BJ (cell line): ENCODE data around the gene SNRNP35. TPM values are rescaled to one million over a fixed set of nuclear protein-coding genes. Genes with fewer than 3 reads are reported as not detected.
"Not testable (repeated sequence)": the region's sequence is repeated elsewhere in the genome, so short reads cannot be mapped to it uniquely, and the experiment has no call there.

Experiments
- CTCF ChIA-PET: fragments of 350-600 bp; formaldehyde crosslinking; extraction: SDS; loops from one replicate; lab custom pipeline; 2021; ENCODE audit warnings: antibody characterized with exemption, inconsistent platforms; lab: Yijun Ruan, JAX
- POLR2A ChIA-PET: fragments of 300-600 bp; sonication (Branson Sonifier 250); formaldehyde crosslinking; extraction: SDS; loops from one replicate; lab custom pipeline; 2021; ENCODE audit warnings: antibody characterized with exemption; lab: Charles Lee
- DNase-seq: peaks from one replicate; pipeline ENCODE4 v3.0.0-alpha.2; 2011; ENCODE audit warnings: low read depth
- H3K27me3 ChIP-seq: 2 replicates; pipeline ENCODE4 v1.6.0; 2011; ENCODE audit warnings: low read length; ENCODE audit not compliant: control insufficient read depth, insufficient read depth
- H3K36me3 ChIP-seq: 2 replicates; pipeline ENCODE4 v1.5.1; 2011; ENCODE audit warnings: low read length; ENCODE audit not compliant: control insufficient read depth, insufficient read depth
- H3K4me3 ChIP-seq: 2 replicates; pipeline ENCODE4 v1.5.1; 2011; ENCODE audit warnings: low read depth, mild to moderate bottlenecking, control low read depth, low read length
- CTCF ChIP-seq: IDR thresholded peaks from 2 replicates; pipeline ENCODE4 v1.5.1; 2011; ENCODE audit warnings: low read depth, mild to moderate bottlenecking, control low read depth, inconsistent platforms, low read length, moderate library complexity; ENCODE audit not compliant: insufficient read depth
- polyA minus RNA-seq: library from RNA; depleted of rRNA, polyadenylated mRNA; stranded (reverse); fragments of >200 nt; gene quantifications from 2 replicates; pipeline ENCODE4 v1.2.3, GENCODE V29; 2011; rRNA and poly(A)+ RNA removed
- polyA plus RNA-seq: library from polyadenylated mRNA; depleted of rRNA; stranded (reverse); fragments of >200 nt; gene quantifications from 2 replicates; pipeline ENCODE4 v1.2.3, GENCODE V29; 2011; rRNA removed

SNRNP35 gene
- 7.5 and 8.1 TPM in 2 replicates for polyA plus RNA-seq
- 5.1 and 6.8 TPM in 2 replicates for polyA minus RNA-seq

- POLR2A ChIA-PET = interaction anchor here (0.5 kb wide), 1 partner anchor 12 kb away, joined by 19 read pairs; no protein-coding TSS in a partner anchor
- Histone ChIP-seq H3K27me3 (no peaks in the 10 kb centered on the region), H3K4me3 (peak within 1 kb of the TSS; percentile 88), H3K36me3 (no peaks in the 10 kb centered on the region; the same call in 1 of the 2 replicates)
- CTCF ChIA-PET = interaction anchor here (0.6 kb wide), 1 partner anchor 95 kb away, joined by 3 read pairs; no protein-coding TSS in a partner anchor
- TF ChIP-seq CTCF = no peak
- no peak for DNase-seq
Observed at GRCh38 chr12:123457980-123458779, at the start of gene SNRNP35. Gene SNRNP35, plus strand, starts transcription at chr12:123458139. Its CDS starts 7,402 bp downstream, at chr12:123465541.

GRCh38 chr12:123408619-123409018 is 49.3 kb upstream of the SNRNP35 start:
- CTCF ChIA-PET = interaction anchor here (0.6 to 1.2 kb wide), 2 partner anchors 10 to 132 kb away, joined by 4 to 6 read pairs; no protein-coding TSS in a partner anchor
- DNase-seq, H3K4me3 ChIP-seq, POLR2A ChIA-PET, H3K27me3 ChIP-seq: not testable (repeated sequence)
- H3K36me3 ChIP-seq = peaks cover 26% of the 10 kb centered on the region

- H3K27me3 ChIP-seq, H3K4me3 ChIP-seq, POLR2A ChIA-PET, DNase-seq: not testable (repeated sequence)
- CTCF ChIA-PET = interaction anchor here (0.6 to 1.2 kb wide), 2 partner anchors 11 to 132 kb away, joined by 4 to 6 read pairs; no protein-coding TSS in a partner anchor
- H3K36me3 ChIP-seq = peaks cover 19% of the 10 kb centered on the region
Observed at GRCh38 chr12:123409284-123410040, 48.5 kb upstream of the SNRNP35 start.

GRCh38 chr12:123410041-123410412 is 47.9 kb upstream of the SNRNP35 start:
- ChIA-PET POLR2A (no interaction called here), CTCF (interaction anchor here (1.1 to 1.2 kb wide), 2 partner anchors 11 to 13 kb away, joined by 3 to 4 read pairs; no protein-coding TSS in a partner anchor)
- Histone ChIP-seq H3K36me3 (peaks cover 16% of the 10 kb centered on the region), H3K27me3 (no peaks in the 10 kb centered on the region), H3K4me3 (no peak overlapping the region)
- no peak for DNase-seq
- TF ChIP-seq CTCF = no peak

- ChIA-PET CTCF (interaction anchor here (0.7 to 1.6 kb wide), 3 partner anchors 11 to 55 kb away, joined by 3 to 4 read pairs (median 3); no protein-coding TSS in a partner anchor), POLR2A (interaction anchor here (0.6 kb wide), 1 partner anchor 38 kb away, joined by 5 read pairs; no protein-coding TSS in a partner anchor)
- no peak for DNase-seq
- Histone ChIP-seq H3K36me3 (peaks cover 2% of the 10 kb centered on the region; the same call in 1 of the 2 replicates), H3K27me3 (no peaks in the 10 kb centered on the region), H3K4me3 (no peak overlapping the region)
- TF ChIP-seq CTCF = no peak
Observed at GRCh38 chr12:123421314-123421713, 36.6 kb upstream of the SNRNP35 start.
